Effector memory CD4-positive, alpha-beta T cell (primary cell): ENCODE measurements around the gene LAPTM5.
"Not testable (repeated sequence)": the region's sequence is repeated elsewhere in the genome, so short reads cannot be mapped to it uniquely, and the experiment has no call there.

ENCODE experiments used
- DNase-seq, 3 donors: peaks; one replicate each; pipeline ENCODE4 v3.0.0-alpha.2; 2020
- H3K27ac ChIP-seq: 2 replicates; pipeline ENCODE4 v1.7.0; 2013; ENCODE audit warnings: mild to moderate bottlenecking, low read length, moderate library complexity; ENCODE audit not compliant: insufficient read depth, poor library complexity, severe bottlenecking
- H3K27me3 ChIP-seq: replicated peaks from 2 replicates; pipeline ENCODE4 v1.7.0; 2013; ENCODE audit warnings: mild to moderate bottlenecking, low read length; ENCODE audit not compliant: insufficient read depth, control insufficient read depth, poor library complexity, severe bottlenecking
- H3K36me3 ChIP-seq: 2 replicates; pipeline ENCODE4 v1.7.0; 2013; ENCODE audit warnings: mild to moderate bottlenecking, low read length, moderate library complexity; ENCODE audit not compliant: control insufficient read depth, insufficient read depth
- H3K4me1 ChIP-seq: 2 replicates; pipeline ENCODE4 v1.7.0; 2013; ENCODE audit warnings: low read length, mild to moderate bottlenecking; ENCODE audit not compliant: control insufficient read depth, insufficient read depth, poor library complexity, severe bottlenecking
- H3K4me3 ChIP-seq: 2 replicates; pipeline ENCODE4 v1.7.0; 2013; ENCODE audit warnings: low read length, low read depth, mild to moderate bottlenecking; ENCODE audit not compliant: insufficient read depth, poor library complexity, severe bottlenecking
- H3K9me3 ChIP-seq: 2 replicates; pipeline ENCODE4 v1.7.0; 2013; ENCODE audit warnings: mild to moderate bottlenecking, low read length, moderate library complexity; ENCODE audit not compliant: control insufficient read depth

Gene LAPTM5

GRCh38 chr1:30694280-30695175, 63.0 kb downstream of the LAPTM5 start:
- DNase-seq, result no peak

DNA sequence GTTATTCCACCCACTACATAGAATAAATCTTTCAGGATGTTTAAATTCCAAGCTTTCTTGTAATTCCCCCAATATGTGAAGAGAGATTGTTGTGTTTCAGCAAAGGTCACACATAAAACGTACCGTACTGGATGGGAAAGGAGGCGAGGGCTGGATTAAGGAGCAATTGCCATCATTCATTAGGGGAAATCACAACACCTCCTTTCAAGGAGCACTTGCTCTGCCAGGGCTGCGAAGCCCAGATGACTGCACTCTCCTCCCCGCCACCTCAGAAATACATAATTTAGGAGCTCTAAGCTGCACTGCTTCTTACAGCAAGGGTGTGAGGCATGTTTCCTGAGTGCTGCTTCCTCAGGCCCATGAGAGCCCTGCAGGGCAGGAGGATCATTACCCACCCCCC, 63.8 kb downstream of the LAPTM5 start:
- Histone ChIP-seq H3K4me3 (no peak overlapping the region), H3K27ac (no peak overlapping the region), H3K27me3 (no peaks in the 10 kb centered on the region), H3K9me3 (no peaks in the 10 kb centered on the region), H3K36me3 (no peaks in the 10 kb centered on the region), H3K4me1 (no peaks in the 10 kb centered on the region)
- DNase-seq, result no peak

More at GRCh38 chr1:30694280-30695175, 63.0 kb downstream of the LAPTM5 start:
- H3K4me1 ChIP-seq, result no peaks in the 10 kb centered on the region
- no peaks in the 10 kb centered on the region for H3K9me3 ChIP-seq
- no peak overlapping the region for H3K4me3 ChIP-seq
- no peaks in the 10 kb centered on the region for H3K36me3 ChIP-seq
- H3K27me3 ChIP-seq, result no peaks in the 10 kb centered on the region
- no peak overlapping the region for H3K27ac ChIP-seq

DNA sequence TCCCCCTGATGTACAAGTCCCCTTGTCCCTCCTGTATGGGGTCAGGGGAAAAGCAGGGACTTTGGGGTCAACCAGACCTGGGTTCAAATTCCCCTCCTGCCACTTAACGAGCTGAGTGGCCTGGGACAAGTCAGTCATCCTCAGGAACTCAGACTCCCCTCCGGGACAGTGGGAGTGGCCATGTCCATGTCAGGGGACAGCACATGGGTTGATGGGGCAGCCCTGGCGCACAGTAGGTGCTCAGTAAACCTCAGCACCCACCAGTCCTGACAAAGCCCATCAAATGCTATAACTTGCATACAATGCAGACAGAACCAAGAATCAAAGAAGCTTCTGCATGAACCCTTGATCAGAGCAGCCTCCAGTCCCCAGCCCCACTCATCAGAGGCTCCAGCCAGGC, 64.2 kb downstream of the LAPTM5 start:
- Histone ChIP-seq H3K27me3 (no peaks in the 10 kb centered on the region), H3K27ac (no peak overlapping the region), H3K9me3 (no peaks in the 10 kb centered on the region), H3K36me3 (no peaks in the 10 kb centered on the region), H3K4me1 (no peaks in the 10 kb centered on the region), H3K4me3 (no peak overlapping the region)
- DNase-seq, result no peak

DNA sequence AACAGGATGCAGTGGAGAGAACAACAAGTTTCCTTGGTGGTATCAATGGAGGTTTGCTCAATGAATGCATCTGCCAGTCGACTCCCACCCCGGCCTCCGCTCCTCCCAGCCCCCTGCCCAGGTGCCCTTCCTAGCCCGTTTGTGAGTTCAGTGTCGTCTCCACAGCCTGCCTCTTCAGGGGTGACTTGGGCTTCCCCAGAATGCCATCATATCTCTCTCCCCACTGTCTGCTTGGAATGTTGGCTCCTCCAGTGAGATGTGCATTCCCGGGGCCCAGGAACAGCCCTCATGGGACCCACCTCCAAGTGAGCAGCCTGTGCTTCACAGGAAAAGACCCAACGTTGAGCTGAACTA, 64.6 kb downstream of the LAPTM5 start:
- Histone ChIP-seq H3K4me1 (no peaks in the 10 kb centered on the region), H3K27me3 (no peaks in the 10 kb centered on the region), H3K9me3 (no peaks in the 10 kb centered on the region), H3K4me3 (no peak overlapping the region), H3K27ac (no peak overlapping the region), H3K36me3 (no peaks in the 10 kb centered on the region)
- no peak for DNase-seq

- no peaks in the 10 kb centered on the region for H3K27me3 ChIP-seq
Measured at GRCh38 chr1:30692201-30692947, 65.2 kb downstream of the LAPTM5 start.

DNA sequence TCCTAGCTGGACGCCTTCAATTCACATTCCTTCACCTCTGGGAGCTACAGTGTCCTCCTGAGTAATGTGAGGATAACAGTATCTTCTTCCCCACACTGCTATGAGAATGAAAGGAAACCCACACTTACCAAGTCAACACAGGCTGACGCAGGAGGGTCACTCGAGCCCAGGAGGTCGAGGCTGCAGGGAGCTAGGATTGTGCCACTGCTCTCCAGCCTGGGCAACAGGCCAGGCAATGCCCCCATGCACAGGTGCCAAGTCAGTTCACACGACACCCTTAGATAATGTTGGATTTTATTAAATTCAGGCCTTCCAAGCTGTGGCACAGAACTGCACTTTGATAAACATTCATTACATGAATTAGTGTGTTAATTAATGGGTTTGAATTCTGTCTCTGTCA, 66.1 kb downstream of the LAPTM5 start:
- no peaks in the 10 kb centered on the region for H3K27me3 ChIP-seq
- H3K36me3 ChIP-seq, result no peaks in the 10 kb centered on the region
- no peak overlapping the region for H3K27ac ChIP-seq
- no peaks in the 10 kb centered on the region for H3K4me1 ChIP-seq
- DNase-seq, result no peak
- no peaks in the 10 kb centered on the region for H3K9me3 ChIP-seq
- H3K4me3 ChIP-seq, result no peak overlapping the region

More at GRCh38 chr1:30692201-30692947, 65.2 kb downstream of the LAPTM5 start:
- H3K9me3 ChIP-seq, result no peaks in the 10 kb centered on the region
- H3K36me3 ChIP-seq, result no peaks in the 10 kb centered on the region
- DNase-seq, result no peak
- H3K4me3 ChIP-seq, result no peak overlapping the region
- no peak overlapping the region for H3K27ac ChIP-seq
- H3K4me1 ChIP-seq, result no peaks in the 10 kb centered on the region

DNA sequence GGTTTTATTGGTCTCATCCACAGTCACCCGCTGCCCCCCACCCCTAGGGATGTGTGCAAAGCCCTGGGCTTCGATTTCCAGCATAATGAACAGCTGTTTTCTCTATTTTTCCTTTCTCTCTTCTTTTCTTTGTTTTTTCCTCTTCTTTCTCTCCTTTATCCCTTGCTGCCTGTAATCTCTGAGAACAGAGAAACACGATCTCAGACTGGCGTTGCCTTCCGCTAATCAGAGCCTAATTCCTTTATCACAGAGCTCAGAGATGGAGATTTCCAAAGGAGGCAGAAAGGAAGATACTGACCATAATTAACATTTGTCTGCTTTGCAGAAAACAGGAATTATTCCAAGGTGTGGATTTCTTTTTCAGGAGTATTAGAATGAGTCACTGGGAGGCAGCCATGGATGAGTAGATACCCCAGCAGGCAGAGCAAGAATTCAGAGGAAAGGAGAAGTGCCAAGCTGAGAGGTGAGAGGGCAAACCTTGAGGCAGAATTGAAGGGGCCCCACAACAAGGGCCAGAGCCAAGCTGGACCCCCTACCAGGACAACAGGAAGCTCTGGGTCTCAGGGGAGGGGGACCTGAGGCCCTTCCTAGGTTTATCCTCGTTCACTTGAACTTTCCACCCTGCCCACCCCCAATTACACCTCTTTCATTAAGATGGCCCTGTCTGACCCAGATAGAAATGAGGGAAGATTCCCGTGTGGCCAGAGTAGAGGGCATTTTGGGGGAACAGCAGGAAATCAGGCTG, 67.5 kb downstream of the LAPTM5 start:
- Histone ChIP-seq H3K36me3 (no peaks in the 10 kb centered on the region), H3K4me1 (no peaks in the 10 kb centered on the region), H3K27me3 (peaks cover 4% of the 10 kb centered on the region), H3K4me3 (no peak overlapping the region), H3K27ac (no peak overlapping the region), H3K9me3 (no peaks in the 10 kb centered on the region)
- DNase-seq, result no peak

DNA sequence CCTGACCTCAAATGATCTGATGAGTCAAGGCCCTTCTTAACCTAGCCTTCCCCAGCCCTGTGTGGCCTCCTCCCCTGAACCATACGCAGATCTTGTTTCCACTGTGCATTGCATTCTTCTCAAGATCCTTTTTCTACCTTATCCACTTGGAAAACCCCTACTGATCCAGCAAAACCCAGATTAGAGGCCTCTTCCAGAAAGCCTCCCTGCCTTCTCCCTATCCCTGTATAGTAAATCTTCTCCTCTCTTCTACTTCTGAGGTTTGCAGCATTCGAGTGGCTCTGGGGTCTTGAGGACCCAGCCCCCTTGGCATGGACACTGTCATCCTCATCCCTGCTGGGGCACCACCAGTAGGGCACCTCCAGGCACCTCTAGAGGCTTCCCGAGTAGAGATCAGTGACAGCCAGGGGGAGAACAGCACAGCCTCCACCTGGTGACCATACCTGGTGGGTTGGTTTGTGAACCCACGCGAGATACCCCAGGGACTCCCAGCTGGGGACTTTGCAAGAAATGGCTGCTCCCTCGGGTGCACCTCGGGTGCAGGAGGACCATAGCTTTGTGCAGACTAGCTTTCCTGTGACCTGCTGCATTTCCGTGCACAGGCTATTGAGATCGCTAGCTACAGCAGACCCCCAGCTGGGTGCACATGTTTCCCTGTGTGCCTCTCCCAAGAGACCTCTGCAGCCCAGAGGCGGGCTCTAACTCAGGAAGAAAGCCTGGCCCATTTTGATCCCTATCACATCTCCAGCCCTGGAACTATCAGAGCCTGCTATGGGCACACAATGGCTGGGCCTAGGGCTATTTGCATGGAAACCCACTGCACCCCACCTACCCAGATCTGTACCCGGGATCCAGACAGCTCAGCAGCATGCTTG, 68.4 kb downstream of the LAPTM5 start:
- H3K9me3 ChIP-seq, result no peaks in the 10 kb centered on the region
- H3K4me3 ChIP-seq, result no peak overlapping the region
- H3K27me3 ChIP-seq, result peaks cover 9% of the 10 kb centered on the region
- no peak overlapping the region for H3K27ac ChIP-seq
- peaks cover 9% of the 10 kb centered on the region for H3K4me1 ChIP-seq
- no peak for DNase-seq
- no peaks in the 10 kb centered on the region for H3K36me3 ChIP-seq

DNA sequence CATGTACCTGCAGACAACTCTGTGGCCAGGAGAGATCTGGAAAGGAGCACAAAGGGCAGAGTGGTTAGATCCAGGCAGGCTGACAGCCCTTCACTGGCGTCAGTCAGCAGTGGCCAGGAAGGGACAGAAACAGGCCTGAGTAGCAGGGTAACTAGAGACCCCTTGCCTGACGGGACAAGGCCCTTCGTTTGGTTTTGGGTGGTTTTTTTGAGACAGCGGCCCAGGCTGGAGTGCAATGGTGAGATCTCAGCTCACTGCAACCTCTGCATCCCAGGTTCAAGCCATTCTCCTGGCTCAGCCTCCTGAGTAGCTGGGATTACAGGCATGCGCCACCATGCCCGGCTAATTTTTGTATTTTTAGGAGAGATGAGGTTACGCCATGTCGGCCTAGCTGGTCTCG, 69.1 kb downstream of the LAPTM5 start:
- H3K27ac ChIP-seq, H3K36me3 ChIP-seq, H3K4me1 ChIP-seq, H3K4me3 ChIP-seq, DNase-seq, H3K9me3 ChIP-seq, H3K27me3 ChIP-seq: not testable (repeated sequence)
